ENCODE data around the gene SP5. TPM values are rescaled to one million over a fixed set of nuclear protein-coding genes. Genes with fewer than 3 reads are reported as not detected.

The SP5 gene
- total and polyA plus RNA-seq, 4 donors: 0.05 to 1.6 (median 1.2) TPM

- H3K4me1 ChIP-seq (ENCODE audit: control insufficient read depth in 4 of 4, insufficient read depth in 4 of 4, low read length in 3 of 4): no peaks in the 10 kb centered on the region
- no peaks in the 10 kb centered on the region for H3K9me3 ChIP-seq (ENCODE audit: control insufficient read depth in 4 of 4, low read length in 3 of 4)
- TF ChIP-seq EGR1 (IDR thresholded peaks at IDR 0.05; ENCODE audit: low read depth in 2 of 2) (no peak), TAF1 (conservative IDR thresholded peaks at IDR 0.05) (no peak), HNF4G (IDR thresholded peaks at IDR 0.05) (no peak), ZBTB33 (IDR thresholded peaks at IDR 0.05) (no peak), MAX (IDR thresholded peaks at IDR 0.05) (no peak), FOXA2 (IDR thresholded peaks at IDR 0.05) (no peak)
- H3K9ac ChIP-seq (ENCODE audit: low read depth in 1 of 2, low read length in 2 of 2): no peak overlapping the region
- WGBS: 79% methylated on average over 6 of the region's 6 CpGs
- no peak overlapping the region for H3K27ac ChIP-seq (ENCODE audit: low read depth in 1 of 2, low read length in 2 of 2)
- H3K27me3 ChIP-seq (ENCODE audit: control insufficient read depth in 4 of 4, insufficient read depth in 4 of 4, low read length in 3 of 4): no peaks in the 10 kb centered on the region
- no peak for DNase-seq (ENCODE audit: low spot score)
- H3K4me3 ChIP-seq (ENCODE audit: low read depth in 1 of 3, low read length in 3 of 3): no peak overlapping the region
- H3K36me3 ChIP-seq (ENCODE audit: control insufficient read depth in 4 of 4, insufficient read depth in 3 of 4, low read depth in 1 of 4, low read length in 3 of 4): no peaks in the 10 kb centered on the region
Observed at GRCh38 chr2:170695521-170696410, 19.4 kb upstream of the SP5 start.

GRCh38 chr2:170696948-170697347 is 18.2 kb upstream of the SP5 start:
- DNase-seq (ENCODE audit: low spot score): no peak
- Histone ChIP-seq H3K36me3 (ENCODE audit: control insufficient read depth in 4 of 4, insufficient read depth in 3 of 4, low read depth in 1 of 4, low read length in 3 of 4) (no peaks in the 10 kb centered on the region), H3K9ac (ENCODE audit: low read depth in 1 of 2, low read length in 2 of 2) (no peak overlapping the region), H3K27ac (ENCODE audit: low read depth in 1 of 2, low read length in 2 of 2) (no peak overlapping the region), H3K4me1 (ENCODE audit: control insufficient read depth in 4 of 4, insufficient read depth in 4 of 4, low read length in 3 of 4) (no peaks in the 10 kb centered on the region), H3K9me3 (ENCODE audit: control insufficient read depth in 4 of 4, low read length in 3 of 4) (no peaks in the 10 kb centered on the region), H3K27me3 (ENCODE audit: control insufficient read depth in 4 of 4, insufficient read depth in 4 of 4, low read length in 3 of 4) (no peaks in the 10 kb centered on the region), H3K4me3 (ENCODE audit: low read depth in 1 of 3, low read length in 3 of 3) (no peak overlapping the region)
- 95% methylated on average over 3 of the region's 3 CpGs for WGBS
- no peak for TF ChIP-seq TAF1 (conservative IDR thresholded peaks at IDR 0.05)
- TF ChIP-seq FOXA1 (IDR thresholded peaks at IDR 0.05): no peak
- no peak for TF ChIP-seq RAD21 (IDR thresholded peaks at IDR 0.05)
- TF ChIP-seq NR2F2 (IDR thresholded peaks at IDR 0.05): no peak
- TF ChIP-seq RXRA (IDR thresholded peaks at IDR 0.05): no peak
- no peak for TF ChIP-seq REST (IDR thresholded peaks at IDR 0.05)
- no peak for TF ChIP-seq JUND (IDR thresholded peaks at IDR 0.05)
- no peak for TF ChIP-seq GABPA (IDR thresholded peaks at IDR 0.05 in 1 of 2, conservative IDR thresholded peaks at IDR 0.05 in 1 of 2)
- TF ChIP-seq ATF3 (IDR thresholded peaks at IDR 0.05): no peak

All from liver (tissue), 9 donors.